ENCODE measurements around the gene ZMYND15. TPM values are rescaled to one million over a fixed set of nuclear protein-coding genes. Genes with fewer than 3 reads are reported as not detected.

ZMYND15 gene
- polyA plus RNA-seq, 2 of the 4 experiments (the other 2 are of a cell fraction) = 0.16 to 0.19 TPM

DNA sequence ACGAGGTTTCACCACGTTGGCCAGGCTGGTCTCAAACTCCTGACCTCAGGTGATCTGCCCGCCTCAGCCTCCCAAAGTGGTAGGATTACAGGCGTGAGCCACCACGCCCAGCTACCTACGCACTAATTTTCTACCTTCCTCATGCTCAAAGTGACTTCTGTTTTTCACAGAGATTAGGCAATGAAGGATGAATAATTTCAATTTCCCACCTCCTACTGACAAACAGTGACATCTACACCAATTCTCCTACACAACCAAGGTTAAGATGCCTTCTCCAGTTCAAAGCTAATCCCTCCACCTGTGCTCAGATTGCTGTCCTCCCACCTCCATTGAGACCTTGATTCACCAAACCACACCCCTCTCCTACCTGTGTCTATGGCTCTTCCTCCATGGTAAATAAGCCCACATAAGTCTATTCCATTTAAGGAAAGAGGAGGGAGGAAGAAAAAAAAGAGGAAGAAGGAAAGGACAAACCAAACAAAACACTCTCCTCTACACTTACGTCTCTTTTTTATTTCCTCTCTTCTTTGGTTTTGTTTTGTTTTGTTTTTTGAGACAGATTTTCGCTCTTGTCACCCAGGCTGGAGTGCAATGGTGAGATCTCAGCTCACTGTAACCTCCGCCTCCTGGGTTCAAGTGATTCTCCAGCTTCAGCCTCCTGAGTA lies 13.9 kb upstream of the ZMYND15 start:
- ChIA-PET CTCF (interaction anchor here (0.7 to 8.9 kb wide), 7 partner anchors 14 to 163 kb away, joined by 3 to 57 read pairs (median 4); partner anchors contain the start of genes ARRB2, GLTPD2 and TM4SF5), POLR2A (no interaction called here)
- FAIRE-seq = no peak
- Histone ChIP-seq H3K4me1 (peaks cover 42% of the 10 kb centered on the region), H3K9me3 (no peaks in the 10 kb centered on the region), H3K4me3 (no peak overlapping the region), H3K27ac (peak overlapping the region in 1 of 2 experiments; percentile 39; a peak in 1 of 6 replicates), H3K4me2 (no peak overlapping the region)
- no peak for ATAC-seq
- 89% methylated on average over 9 of the region's 9 CpGs for WGBS (ENCODE audit: missing lambda C conversion rate)
- no peak for TF ChIP-seq PHF8 (IDR thresholded peaks at IDR 0.05; ENCODE audit: borderline replicate concordance, low read depth)
- TF ChIP-seq BHLHE40 (IDR thresholded peaks at IDR 0.05; ENCODE audit: low read depth, low read length) = no peak
- no peak for TF ChIP-seq RARB (CRISPR knock-in tag; IDR thresholded peaks at IDR 0.05)
- TF ChIP-seq, protein P1, sequence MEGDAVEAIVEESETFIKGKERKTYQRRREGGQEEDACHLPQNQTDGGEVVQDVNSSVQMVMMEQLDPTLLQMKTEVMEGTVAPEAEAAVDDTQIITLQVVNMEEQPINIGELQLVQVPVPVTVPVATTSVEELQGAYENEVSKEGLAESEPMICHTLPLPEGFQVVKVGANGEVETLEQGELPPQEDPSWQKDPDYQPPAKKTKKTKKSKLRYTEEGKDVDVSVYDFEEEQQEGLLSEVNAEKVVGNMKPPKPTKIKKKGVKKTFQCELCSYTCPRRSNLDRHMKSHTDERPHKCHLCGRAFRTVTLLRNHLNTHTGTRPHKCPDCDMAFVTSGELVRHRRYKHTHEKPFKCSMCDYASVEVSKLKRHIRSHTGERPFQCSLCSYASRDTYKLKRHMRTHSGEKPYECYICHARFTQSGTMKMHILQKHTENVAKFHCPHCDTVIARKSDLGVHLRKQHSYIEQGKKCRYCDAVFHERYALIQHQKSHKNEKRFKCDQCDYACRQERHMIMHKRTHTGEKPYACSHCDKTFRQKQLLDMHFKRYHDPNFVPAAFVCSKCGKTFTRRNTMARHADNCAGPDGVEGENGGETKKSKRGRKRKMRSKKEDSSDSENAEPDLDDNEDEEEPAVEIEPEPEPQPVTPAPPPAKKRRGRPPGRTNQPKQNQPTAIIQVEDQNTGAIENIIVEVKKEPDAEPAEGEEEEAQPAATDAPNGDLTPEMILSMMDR (IDR thresholded peaks at IDR 0.05) = no peak
- TF ChIP-seq HEYL (CRISPR knock-in tag; IDR thresholded peaks at IDR 0.05) = no peak
- TF ChIP-seq POLR2A (IDR thresholded peaks at IDR 0.05; ENCODE audit: low read length) = no peak
- no peak for TF ChIP-seq HOXB13 (CRISPR knock-in tag; IDR thresholded peaks at IDR 0.05; ENCODE audit: low read depth)
- TF ChIP-seq, protein P2, sequence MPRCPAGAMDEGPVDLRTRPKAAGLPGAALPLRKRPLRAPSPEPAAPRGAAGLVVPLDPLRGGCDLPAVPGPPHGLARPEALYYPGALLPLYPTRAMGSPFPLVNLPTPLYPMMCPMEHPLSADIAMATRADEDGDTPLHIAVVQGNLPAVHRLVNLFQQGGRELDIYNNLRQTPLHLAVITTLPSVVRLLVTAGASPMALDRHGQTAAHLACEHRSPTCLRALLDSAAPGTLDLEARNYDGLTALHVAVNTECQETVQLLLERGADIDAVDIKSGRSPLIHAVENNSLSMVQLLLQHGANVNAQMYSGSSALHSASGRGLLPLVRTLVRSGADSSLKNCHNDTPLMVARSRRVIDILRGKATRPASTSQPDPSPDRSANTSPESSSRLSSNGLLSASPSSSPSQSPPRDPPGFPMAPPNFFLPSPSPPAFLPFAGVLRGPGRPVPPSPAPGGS (IDR thresholded peaks at IDR 0.05) = no peak
- TF ChIP-seq, protein P3, sequence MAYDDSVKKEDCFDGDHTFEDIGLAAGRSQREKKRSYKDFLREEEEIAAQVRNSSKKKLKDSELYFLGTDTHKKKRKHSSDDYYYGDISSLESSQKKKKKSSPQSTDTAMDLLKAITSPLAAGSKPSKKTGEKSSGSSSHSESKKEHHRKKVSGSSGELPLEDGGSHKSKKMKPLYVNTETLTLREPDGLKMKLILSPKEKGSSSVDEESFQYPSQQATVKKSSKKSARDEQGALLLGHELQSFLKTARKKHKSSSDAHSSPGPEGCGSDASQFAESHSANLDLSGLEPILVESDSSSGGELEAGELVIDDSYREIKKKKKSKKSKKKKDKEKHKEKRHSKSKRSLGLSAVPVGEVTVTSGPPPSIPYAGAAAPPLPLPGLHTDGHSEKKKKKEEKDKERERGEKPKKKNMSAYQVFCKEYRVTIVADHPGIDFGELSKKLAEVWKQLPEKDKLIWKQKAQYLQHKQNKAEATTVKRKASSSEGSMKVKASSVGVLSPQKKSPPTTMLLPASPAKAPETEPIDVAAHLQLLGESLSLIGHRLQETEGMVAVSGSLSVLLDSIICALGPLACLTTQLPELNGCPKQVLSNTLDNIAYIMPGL (CRISPR knock-in tag; IDR thresholded peaks at IDR 0.05; ENCODE audit: borderline replicate concordance) = no peak
- TF ChIP-seq, protein P4, sequence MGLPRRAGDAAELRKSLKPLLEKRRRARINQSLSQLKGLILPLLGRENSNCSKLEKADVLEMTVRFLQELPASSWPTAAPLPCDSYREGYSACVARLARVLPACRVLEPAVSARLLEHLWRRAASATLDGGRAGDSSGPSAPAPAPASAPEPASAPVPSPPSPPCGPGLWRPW (IDR thresholded peaks at IDR 0.05) = no peak
- TF ChIP-seq EHMT2 (IDR thresholded peaks at IDR 0.05; ENCODE audit: low read depth) = no peak
- TF ChIP-seq ZC3H11A (IDR thresholded peaks at IDR 0.05) = no peak
- no peak for TF ChIP-seq NFE2L2 (conservative IDR thresholded peaks at IDR 0.05; ENCODE audit: low read length)
- no peak for TF ChIP-seq RAD21 (conservative IDR thresholded peaks at IDR 0.05 in 1 of 2, IDR thresholded peaks at IDR 0.05 in 1 of 2)
- TF ChIP-seq EP300 (IDR thresholded peaks at IDR 0.05) = no peak
- TF ChIP-seq RNF2 (IDR thresholded peaks at IDR 0.05; ENCODE audit: borderline replicate concordance, low read depth) = no peak
- no peak for DNase-seq (ENCODE audit: low read depth in 1 of 2, low spot score in 1 of 2)

DNA sequence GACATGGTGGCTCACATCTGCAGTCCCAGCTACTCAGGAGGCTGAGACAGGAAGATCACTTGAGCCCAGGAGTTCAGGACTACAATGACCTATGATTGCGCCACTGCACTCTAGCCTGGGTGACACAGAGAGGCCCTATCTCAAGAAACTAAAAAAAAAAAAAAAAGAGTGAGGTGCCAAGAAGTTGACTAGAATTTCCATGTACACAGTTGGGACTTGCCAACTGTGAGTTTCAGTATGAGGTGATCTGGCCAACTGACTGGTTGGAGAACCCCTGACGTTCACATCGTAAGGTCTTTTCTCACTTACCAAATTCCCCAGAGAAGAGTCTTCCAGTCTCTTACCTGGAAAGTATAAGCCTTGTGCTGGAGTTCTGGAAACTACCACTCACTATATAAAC lies 11.5 kb upstream of the ZMYND15 start:
- DNase-seq (ENCODE audit: low read depth in 1 of 2, low spot score in 1 of 2) = peak in 1 of 2 experiments; percentile 53
- CTCF ChIA-PET = interaction anchor here (0.6 to 9.2 kb wide), 4 partner anchors 14 to 154 kb away, joined by 4 to 68 read pairs (median 10); partner anchors contain the start of genes ARRB2 and GLTPD2
- Histone ChIP-seq H3K4me2 (peak overlapping the region; percentile 29; the same call in 2 of the 3 replicates), H3K9me3 (no peaks in the 10 kb centered on the region), H3K4me1 (peaks cover 26% of the 10 kb centered on the region), H3K27ac (0 out of 6 replicates have a peak overlapping the region, but pooled peaks of 1 of the 2 experiments have one; percentile 6), H3K4me3 (no peak overlapping the region)
- TF ChIP-seq EHF (CRISPR knock-in tag; IDR thresholded peaks at IDR 0.05) = no peak
- TF ChIP-seq TP53 (CRISPR knock-in tag; IDR thresholded peaks at IDR 0.05) = no peak
- peak; percentile 42 to 64; a peak in 3 of 4 replicates for TF ChIP-seq CEBPB (IDR thresholded peaks at IDR 0.05)
- no peak for TF ChIP-seq ZSCAN20 (CRISPR knock-in tag; IDR thresholded peaks at IDR 0.05)
- TF ChIP-seq FOXS1 (CRISPR knock-in tag; IDR thresholded peaks at IDR 0.05) = no peak
- TF ChIP-seq, protein P3 (CRISPR knock-in tag; IDR thresholded peaks at IDR 0.05; ENCODE audit: borderline replicate concordance) = no peak
- no peak for TF ChIP-seq TFCP2L1 (CRISPR knock-in tag; IDR thresholded peaks at IDR 0.05)
- no peak for TF ChIP-seq FOSB (CRISPR knock-in tag; IDR thresholded peaks at IDR 0.05)
- TF ChIP-seq ZFP36 (IDR thresholded peaks at IDR 0.05; ENCODE audit: borderline replicate concordance, partially characterized antibody) = no peak
- WGBS (ENCODE audit: missing lambda C conversion rate) = 52% methylated on average over 3 of the region's 3 CpGs
- no peak for ATAC-seq
- POLR2A ChIA-PET = interaction anchor here (1.1 kb wide), 1 partner anchor 24 kb away, joined by 3 read pairs; the partner anchor contains the start of gene PELP1
- no peak for FAIRE-seq

Measured in A549 (cell line).